ENCODE data around the gene LTBP1. TPM values are rescaled to one million over a fixed set of nuclear protein-coding genes. Genes with fewer than 3 reads are reported as not detected.

LTBP1 gene
- total RNA-seq, 1 experiment from 2014 or later = 119 TPM

GRCh38 chr2:33131111-33131510 lies 184.4 kb downstream of the LTBP1 start:
- intact Hi-C loops (cut with micrococcal nuclease) = no loop called here
- no peak for TF ChIP-seq CTCF (IDR thresholded peaks at IDR 0.05; ENCODE audit: unreplicated experiment)
- BruUV-seq (replicated peaks) = no TSS peak

GRCh38 chr2:33131749-33132148 lies 185.0 kb downstream of the LTBP1 start:
- CTCF ChIA-PET = interaction anchor here (1.1 to 2.9 kb wide), 4 partner anchors 16 to 344 kb away, joined by 3 to 9 read pairs (median 3); no protein-coding TSS in a partner anchor
- no peak for DNase-seq (ENCODE audit: unreplicated experiment)
- Mint-ChIP-seq H3K27me3 (ENCODE audit: insufficient read depth, unreplicated experiment) (no peaks in the 10 kb centered on the region), H3K36me3 (ENCODE audit: insufficient read depth, unreplicated experiment) (no peaks in the 10 kb centered on the region), H3K4me3 (ENCODE audit: unreplicated experiment) (no peak overlapping the region), H3K27ac (ENCODE audit: low read depth, unreplicated experiment) (no peak overlapping the region), H3K9me3 (ENCODE audit: unreplicated experiment) (no peaks in the 10 kb centered on the region), H3K4me1 (ENCODE audit: insufficient read depth, unreplicated experiment) (peaks cover 37% of the 10 kb centered on the region)
- BruUV-seq (replicated peaks) = no TSS peak
- POLR2A ChIA-PET = interaction anchor here (0.7 to 2.1 kb wide), 10 partner anchors 14 to 247 kb away, joined by 3 to 8 read pairs (median 4); no protein-coding TSS in a partner anchor
- intact Hi-C loops (cut with micrococcal nuclease) = no loop called here
- no peak for TF ChIP-seq CTCF (IDR thresholded peaks at IDR 0.05; ENCODE audit: unreplicated experiment)

More at GRCh38 chr2:33131111-33131510, 184.4 kb downstream of the LTBP1 start:
- ChIA-PET POLR2A (interaction anchor here (0.7 to 2.1 kb wide), 8 partner anchors 13 to 248 kb away, joined by 3 to 8 read pairs (median 5); no protein-coding TSS in a partner anchor), CTCF (interaction anchor here (0.7 to 2.9 kb wide), 4 partner anchors 28 to 137 kb away, joined by 3 to 9 read pairs (median 3); no protein-coding TSS in a partner anchor)
- Mint-ChIP-seq H3K9me3 (ENCODE audit: unreplicated experiment) (no peaks in the 10 kb centered on the region), H3K4me1 (ENCODE audit: insufficient read depth, unreplicated experiment) (peaks cover 37% of the 10 kb centered on the region), H3K4me3 (ENCODE audit: unreplicated experiment) (no peak overlapping the region), H3K27ac (ENCODE audit: low read depth, unreplicated experiment) (no peak overlapping the region), H3K27me3 (ENCODE audit: insufficient read depth, unreplicated experiment) (no peaks in the 10 kb centered on the region), H3K36me3 (ENCODE audit: insufficient read depth, unreplicated experiment) (no peaks in the 10 kb centered on the region)
- DNase-seq (ENCODE audit: unreplicated experiment) = no peak

- H3K36me3 Mint-ChIP-seq (ENCODE audit: insufficient read depth, unreplicated experiment) = no peaks in the 10 kb centered on the region
- H3K4me1 Mint-ChIP-seq (ENCODE audit: insufficient read depth, unreplicated experiment) = peaks cover 42% of the 10 kb centered on the region
- no peak for DNase-seq (ENCODE audit: unreplicated experiment)
- no peaks in the 10 kb centered on the region for H3K9me3 Mint-ChIP-seq (ENCODE audit: unreplicated experiment)
- ChIA-PET CTCF (interaction anchor here (0.6 to 2.9 kb wide), 8 partner anchors 9 to 308 kb away, joined by 3 to 9 read pairs (median 4); no protein-coding TSS in a partner anchor), POLR2A (interaction anchor here (0.6 to 5.5 kb wide), 14 partner anchors 10 to 466 kb away, joined by 3 to 62 read pairs (median 4); partner anchors contain the start of gene FAM98A)
- no peaks in the 10 kb centered on the region for H3K27me3 Mint-ChIP-seq (ENCODE audit: insufficient read depth, unreplicated experiment)
- intact Hi-C loops (cut with micrococcal nuclease) = no loop called here
- peak overlapping the region; percentile 91 for H3K4me3 Mint-ChIP-seq (ENCODE audit: unreplicated experiment)
- no peak for TF ChIP-seq CTCF (IDR thresholded peaks at IDR 0.05; ENCODE audit: unreplicated experiment)
- peak overlapping the region; percentile 93 for H3K27ac Mint-ChIP-seq (ENCODE audit: low read depth, unreplicated experiment)
- BruUV-seq (replicated peaks) = no TSS peak
These were observed 186.8 kb downstream of the LTBP1 start for GRCh38 chr2:33133454-33133952.

- Mint-ChIP-seq H3K4me1 (ENCODE audit: insufficient read depth, unreplicated experiment) (peaks cover 42% of the 10 kb centered on the region), H3K27me3 (ENCODE audit: insufficient read depth, unreplicated experiment) (no peaks in the 10 kb centered on the region), H3K27ac (ENCODE audit: low read depth, unreplicated experiment) (peak overlapping the region; percentile 93), H3K4me3 (ENCODE audit: unreplicated experiment) (peak overlapping the region; percentile 91), H3K9me3 (ENCODE audit: unreplicated experiment) (no peaks in the 10 kb centered on the region), H3K36me3 (ENCODE audit: insufficient read depth, unreplicated experiment) (no peaks in the 10 kb centered on the region)
- no peak for TF ChIP-seq CTCF (IDR thresholded peaks at IDR 0.05; ENCODE audit: unreplicated experiment)
- POLR2A ChIA-PET = interaction anchor here (0.5 to 5.5 kb wide), 19 partner anchors 10 to 465 kb away, joined by 3 to 62 read pairs (median 4); partner anchors contain the start of gene FAM98A
- CTCF ChIA-PET = interaction anchor here (0.5 to 2.9 kb wide), 11 partner anchors 8 to 334 kb away, joined by 3 to 9 read pairs (median 3); no protein-coding TSS in a partner anchor
- BruUV-seq (replicated peaks) = no TSS peak
- peak; percentile 96 for DNase-seq (ENCODE audit: unreplicated experiment)
- intact Hi-C loops (cut with micrococcal nuclease) = loop anchor here (1.0 to 2.0 kb wide), 3 partner anchors 19 to 99 kb away; no protein-coding TSS in a partner anchor
These were observed 187.5 kb downstream of the LTBP1 start for GRCh38 chr2:33134086-33134771.

Data from MCF 10A (cell line).